Adrenal gland (tissue), 5 donors: Measurements from ENCODE around the gene ANKS6.

Experiments
- POLR2A ChIP-seq, 2 donors: fragments of 450-650 bp; IDR thresholded peaks; one replicate each; pipeline ENCODE4 v1.6.1; 2017; ENCODE audit warnings: antibody characterized with exemption in 2 of 2, mild to moderate bottlenecking in 2 of 2, moderate library complexity in 1 of 2
- TF ChIP-seq, protein P1 (sequence below), 6 experiments: fragments of 450-650 bp in 4 of 6; fragments of 200-600 bp in 2 of 6; sonication (generic) in 1 of 6; IDR thresholded peaks; 1 replicate in 5 of 6; 2 replicates in 1 of 6; pipeline versions ENCODE4 v1.5.1 to v1.8.0; 2016 to 2021; ENCODE audit warnings: antibody characterized with exemption in 6 of 6, mild to moderate bottlenecking in 2 of 6, moderate library complexity in 1 of 6
- donor health status: DM: no; HTN: no; CAD: no.

DNA sequence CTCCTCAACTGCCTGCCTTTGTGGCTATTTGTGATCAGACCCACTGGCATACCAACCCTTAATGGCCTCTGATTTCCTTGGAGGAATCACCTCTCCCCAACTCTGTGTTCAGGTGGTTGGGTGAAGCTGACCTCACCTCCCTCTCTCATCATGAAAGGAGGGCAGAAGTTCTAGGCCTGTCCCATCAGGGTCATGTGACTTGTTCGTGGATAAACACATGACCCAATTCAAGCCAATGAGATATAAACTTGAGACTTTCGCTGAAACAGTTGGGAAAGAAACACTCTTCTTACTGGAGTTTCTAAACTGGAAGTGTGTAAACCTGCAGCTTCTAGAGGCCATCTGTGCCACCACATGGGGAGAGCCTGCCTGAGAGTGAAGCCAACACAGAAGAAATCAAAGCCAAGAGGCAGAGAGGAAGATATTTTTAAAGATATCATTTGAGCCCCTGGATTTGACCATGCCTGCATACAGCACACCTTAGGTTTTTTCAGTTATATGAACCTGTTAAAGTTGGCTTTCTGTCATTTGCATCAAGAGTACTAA is 93.4 kb downstream of the ANKS6 start:
- TF ChIP-seq, protein P1, sequence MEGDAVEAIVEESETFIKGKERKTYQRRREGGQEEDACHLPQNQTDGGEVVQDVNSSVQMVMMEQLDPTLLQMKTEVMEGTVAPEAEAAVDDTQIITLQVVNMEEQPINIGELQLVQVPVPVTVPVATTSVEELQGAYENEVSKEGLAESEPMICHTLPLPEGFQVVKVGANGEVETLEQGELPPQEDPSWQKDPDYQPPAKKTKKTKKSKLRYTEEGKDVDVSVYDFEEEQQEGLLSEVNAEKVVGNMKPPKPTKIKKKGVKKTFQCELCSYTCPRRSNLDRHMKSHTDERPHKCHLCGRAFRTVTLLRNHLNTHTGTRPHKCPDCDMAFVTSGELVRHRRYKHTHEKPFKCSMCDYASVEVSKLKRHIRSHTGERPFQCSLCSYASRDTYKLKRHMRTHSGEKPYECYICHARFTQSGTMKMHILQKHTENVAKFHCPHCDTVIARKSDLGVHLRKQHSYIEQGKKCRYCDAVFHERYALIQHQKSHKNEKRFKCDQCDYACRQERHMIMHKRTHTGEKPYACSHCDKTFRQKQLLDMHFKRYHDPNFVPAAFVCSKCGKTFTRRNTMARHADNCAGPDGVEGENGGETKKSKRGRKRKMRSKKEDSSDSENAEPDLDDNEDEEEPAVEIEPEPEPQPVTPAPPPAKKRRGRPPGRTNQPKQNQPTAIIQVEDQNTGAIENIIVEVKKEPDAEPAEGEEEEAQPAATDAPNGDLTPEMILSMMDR (IDR thresholded peaks at IDR 0.05), result no peak
- TF ChIP-seq POLR2A (IDR thresholded peaks at IDR 0.05), result no peak
